Uterus (tissue), 4 donors: ENCODE results near the gene PHKG1. TPM values are rescaled to one million over a fixed set of nuclear protein-coding genes. Genes with fewer than 3 reads are reported as not detected.
A peak's percentile ranks its signal among the peaks of the same experiment; 100 is the strongest.
"Not testable (repeated sequence)": the region's sequence is repeated elsewhere in the genome, so short reads cannot be mapped to it uniquely, and the experiment has no call there.

Experiments used
- DNase-seq, 2 donors: peaks; one replicate each; pipeline ENCODE4 v3.0.0-alpha.2; 2019 to 2020
- H3K27ac ChIP-seq, 2 donors: fragments of 200-600 bp; sonication (generic); 1 replicate in 1 of 2; 2 replicates in 1 of 2; pipeline ENCODE4 v1.5.1; 2016 to 2018
- H3K27me3 ChIP-seq, 2 donors: fragments of 200-600 bp; sonication (generic); one replicate each; pipeline ENCODE4 v1.5.1; 2018 to 2019; ENCODE audit warnings: control low read depth in 1 of 2
- H3K36me3 ChIP-seq, 2 donors: fragments of 200-600 bp; sonication (generic); one replicate each; pipeline ENCODE4 v1.5.1; 2019; ENCODE audit warnings: control low read depth in 1 of 2
- H3K4me1 ChIP-seq, 2 donors: fragments of 200-600 bp; sonication (generic); one replicate each; pipeline ENCODE4 v1.5.1; 2018 to 2019; ENCODE audit warnings: control low read depth in 1 of 2
- H3K4me3 ChIP-seq, 2 donors: fragments of 200-600 bp; sonication (generic); 1 replicate in 1 of 2; 2 replicates in 1 of 2; pipeline ENCODE4 v1.5.1; 2018 to 2019; ENCODE audit warnings: mild to moderate bottlenecking in 1 of 2
- H3K9me3 ChIP-seq, 2 donors: fragments of 200-600 bp; sonication (generic); one replicate each; pipeline ENCODE4 v1.5.1; 2019; ENCODE audit warnings: control low read depth in 1 of 2
- CTCF ChIP-seq, 4 experiments: fragments of 200-600 bp in 2 of 4; fragments of 450-650 bp in 2 of 4; sonication (generic) in 2 of 4; IDR thresholded peaks; one replicate each; pipeline ENCODE4 v1.5.1; 2016 to 2019; ENCODE audit warnings: antibody characterized with exemption in 4 of 4, mild to moderate bottlenecking in 2 of 4, moderate library complexity in 1 of 4
- POLR2A ChIP-seq, 2 donors: fragments of 450-650 bp; IDR thresholded peaks; one replicate each; pipeline ENCODE4 v1.6.1; 2016; ENCODE audit warnings: antibody characterized with exemption in 2 of 2, mild to moderate bottlenecking in 1 of 2, moderate library complexity in 1 of 2
- intact Hi-C: fragments of 100-400 bp; cut with DNase I; formaldehyde crosslinking; loops from one replicate; pipeline ENCODE4 v1.15.1; 2023; ENCODE audit warnings: low total_unique reads
- total RNA-seq, 4 donors: library from RNA; depleted of rRNA in 3 of 4; stranded (reverse); fragments of >200 nt in 3 of 4; gene quantifications; one replicate each; pipeline versions ENCODE4 v1.1.0 to v1.2.4, GENCODE V29; 2014 to 2023
- donor health status: DM: yes; HTN: yes; CAD: no.

Gene PHKG1
- total RNA-seq, 4 donors from 2014 or later = 0.97 to 4.7 TPM; not detected in 2

- Histone ChIP-seq H3K27ac (no peak overlapping the region), H3K4me1 (peaks cover 0 to 5% of the 10 kb centered on the region in 2 donors), H3K36me3 (no peaks in the 10 kb centered on the region), H3K9me3 (no peaks in the 10 kb centered on the region), H3K27me3 (no peaks in the 10 kb centered on the region), H3K4me3 (no peak overlapping the region)
- intact Hi-C loops = no loop called here
- DNase-seq = no peak
- TF ChIP-seq CTCF (IDR thresholded peaks at IDR 0.05) = no peak
Measured at GRCh38 chr7:56081626-56082340, 11.0 kb downstream of the PHKG1 start.

- DNase-seq, H3K9me3 ChIP-seq, H3K36me3 ChIP-seq, intact Hi-C loops, H3K4me1 ChIP-seq, H3K4me3 ChIP-seq, H3K27me3 ChIP-seq: not testable (repeated sequence)
- H3K27ac ChIP-seq = peak overlapping the region in 1 of 2 donors; percentile 73
Measured at GRCh38 chr7:56080726-56081435, 11.9 kb downstream of the PHKG1 start.

GRCh38 chr7:56079450-56080185, 13.1 kb downstream of the PHKG1 start:
- H3K36me3 ChIP-seq = no peaks in the 10 kb centered on the region
- no peaks in the 10 kb centered on the region for H3K9me3 ChIP-seq
- peak; percentile 53 to 60 for DNase-seq
- H3K4me3 ChIP-seq = no peak overlapping the region
- no peaks in the 10 kb centered on the region for H3K27me3 ChIP-seq
- TF ChIP-seq CTCF (IDR thresholded peaks at IDR 0.05) (peak; percentile 16 to 60 (median 42)), POLR2A (IDR thresholded peaks at IDR 0.05) (no peak)
- H3K27ac ChIP-seq = peak overlapping the region; percentile 10 to 73
- peaks cover 0 to 5% of the 10 kb centered on the region in 2 donors for H3K4me1 ChIP-seq
- intact Hi-C loops = loop anchor here (5.0 kb wide), 1 partner anchor 77 kb away; no protein-coding TSS in a partner anchor

GRCh38 chr7:56078196-56078595, 14.6 kb downstream of the PHKG1 start:
- DNase-seq = no peak
- no peaks in the 10 kb centered on the region for H3K27me3 ChIP-seq
- H3K27ac ChIP-seq = no peak overlapping the region
- H3K4me3 ChIP-seq = no peak overlapping the region
- intact Hi-C loops = loop anchor here (5.0 kb wide), 1 partner anchor 76 kb away; no protein-coding TSS in a partner anchor
- H3K36me3 ChIP-seq = no peaks in the 10 kb centered on the region
- TF ChIP-seq POLR2A (IDR thresholded peaks at IDR 0.05) = no peak
- no peaks in the 10 kb centered on the region for H3K9me3 ChIP-seq
- H3K4me1 ChIP-seq = peaks cover 0 to 5% of the 10 kb centered on the region in 2 donors

GRCh38 chr7:56077681-56078080, 15.1 kb downstream of the PHKG1 start:
- no peaks in the 10 kb centered on the region for H3K9me3 ChIP-seq
- H3K36me3 ChIP-seq = no peaks in the 10 kb centered on the region
- H3K27me3 ChIP-seq = no peaks in the 10 kb centered on the region
- no peak overlapping the region for H3K27ac ChIP-seq
- no peak for TF ChIP-seq CTCF (IDR thresholded peaks at IDR 0.05)
- TF ChIP-seq POLR2A (IDR thresholded peaks at IDR 0.05) = no peak
- H3K4me1 ChIP-seq = peaks cover 0 to 5% of the 10 kb centered on the region in 2 donors
- H3K4me3 ChIP-seq = no peak overlapping the region
- intact Hi-C loops = loop anchor here (5.0 kb wide), 1 partner anchor 75 kb away; no protein-coding TSS in a partner anchor
- DNase-seq = no peak
